NCI-H748 treated with DMSO at 0.1 percent for 48 hours (cell line): ENCODE results near the gene KCNMA1.
A peak's percentile ranks its signal among the peaks of the same experiment; 100 is the strongest.

ENCODE experiments used
- DNase-seq: peaks from one replicate; lab custom pipeline; 2025; lab: John Stamatoyannopoulos, UW

The KCNMA1 gene

DNA sequence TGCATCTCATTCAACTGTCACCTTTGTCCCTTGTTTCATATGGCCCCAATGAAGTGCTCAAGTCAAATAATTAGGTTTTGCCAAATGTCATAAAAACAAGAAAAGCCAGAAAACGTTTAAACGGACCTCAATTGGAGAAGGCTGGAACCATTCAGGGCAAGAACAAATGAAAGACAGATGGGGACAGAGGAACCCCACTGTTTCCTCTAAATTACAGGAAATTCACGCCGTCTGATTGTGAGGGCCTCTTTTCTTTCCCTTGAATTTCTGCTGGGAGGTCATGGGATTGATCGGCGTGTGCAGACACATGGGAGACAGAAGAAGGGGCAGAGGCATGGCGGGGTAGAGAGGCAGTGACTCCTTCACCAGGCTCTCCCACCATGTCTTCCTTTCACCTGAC is 656.4 kb downstream of the KCNMA1 start:
- DNase-seq, result peak; percentile 9

GRCh38 chr10:76977901-76978300 is 659.7 kb downstream of the KCNMA1 start:
- no peak for DNase-seq

DNA sequence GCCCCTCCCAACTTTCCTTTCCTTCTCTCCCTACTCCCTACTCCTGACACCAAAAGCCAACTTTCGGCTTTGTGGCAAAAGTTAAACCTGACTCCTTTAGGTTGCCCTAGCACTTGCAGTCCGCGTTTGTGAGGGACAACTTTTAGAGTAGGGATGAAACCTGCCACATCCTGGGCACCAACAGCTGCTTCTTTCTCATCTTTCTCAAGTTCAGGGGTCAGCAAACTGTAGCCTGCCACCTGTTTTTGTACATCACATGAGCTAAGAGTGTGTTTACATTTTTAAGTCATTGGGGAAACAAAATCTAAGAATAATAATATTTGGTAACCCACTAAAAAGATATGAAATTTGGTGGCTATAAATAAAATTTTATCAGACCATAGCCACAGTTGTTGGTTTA is 660.6 kb downstream of the KCNMA1 start:
- no peak for DNase-seq

- DNase-seq, result no peak
Measured at GRCh38 chr10:76976142-76976541, 661.5 kb downstream of the KCNMA1 start.

- no peak for DNase-seq
Measured at GRCh38 chr10:76975126-76975525, 662.5 kb downstream of the KCNMA1 start.

- DNase-seq, result no peak
Measured at GRCh38 chr10:76974017-76974691, 663.5 kb downstream of the KCNMA1 start.

DNA sequence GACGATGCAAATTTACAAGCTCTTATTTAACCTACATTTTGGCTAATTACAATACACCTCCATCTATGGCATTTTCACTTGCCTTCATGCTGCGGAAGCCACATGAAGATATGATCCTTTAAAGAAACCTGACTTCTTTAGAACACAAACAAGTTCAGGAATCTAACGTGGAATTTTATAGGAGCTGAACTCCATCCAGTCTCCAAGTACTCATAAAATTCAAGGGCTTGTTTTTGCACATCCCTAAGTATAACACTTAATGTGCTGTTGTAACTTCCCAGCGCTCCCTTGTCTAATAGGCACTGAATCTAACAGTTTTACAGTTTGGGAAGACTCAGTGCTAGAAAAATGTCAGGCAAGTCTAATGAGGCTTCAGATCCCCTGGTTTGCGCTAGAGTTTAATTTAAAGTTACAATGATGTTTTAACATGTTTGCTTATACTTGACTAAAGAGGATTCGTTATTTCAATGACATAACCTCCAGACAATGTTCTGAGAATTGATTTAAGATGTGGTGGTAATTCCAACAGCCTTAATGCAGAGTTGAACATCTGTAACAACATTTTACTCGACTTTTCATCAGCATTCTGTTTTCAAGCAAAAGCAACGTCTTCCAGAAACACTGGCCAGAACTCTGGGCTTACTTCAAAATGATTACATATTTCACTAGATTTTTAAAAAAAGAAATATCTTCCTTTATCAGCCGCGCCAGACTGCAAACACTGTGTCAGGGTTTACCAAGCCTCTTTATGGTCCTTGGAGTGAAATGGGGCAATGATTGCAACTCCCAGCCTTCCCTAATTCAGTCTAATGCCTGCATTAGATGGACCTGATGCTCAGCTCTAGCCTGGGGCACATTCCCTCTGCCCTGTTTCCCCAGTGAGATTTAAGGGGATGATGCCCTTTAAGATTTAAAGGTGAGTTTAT is 664.3 kb downstream of the KCNMA1 start:
- DNase-seq, result no peak

GRCh38 chr10:76972541-76972940 is 665.1 kb downstream of the KCNMA1 start:
- no peak for DNase-seq

- no peak for DNase-seq
Measured at GRCh38 chr10:76971547-76972170, 665.9 kb downstream of the KCNMA1 start.

DNA sequence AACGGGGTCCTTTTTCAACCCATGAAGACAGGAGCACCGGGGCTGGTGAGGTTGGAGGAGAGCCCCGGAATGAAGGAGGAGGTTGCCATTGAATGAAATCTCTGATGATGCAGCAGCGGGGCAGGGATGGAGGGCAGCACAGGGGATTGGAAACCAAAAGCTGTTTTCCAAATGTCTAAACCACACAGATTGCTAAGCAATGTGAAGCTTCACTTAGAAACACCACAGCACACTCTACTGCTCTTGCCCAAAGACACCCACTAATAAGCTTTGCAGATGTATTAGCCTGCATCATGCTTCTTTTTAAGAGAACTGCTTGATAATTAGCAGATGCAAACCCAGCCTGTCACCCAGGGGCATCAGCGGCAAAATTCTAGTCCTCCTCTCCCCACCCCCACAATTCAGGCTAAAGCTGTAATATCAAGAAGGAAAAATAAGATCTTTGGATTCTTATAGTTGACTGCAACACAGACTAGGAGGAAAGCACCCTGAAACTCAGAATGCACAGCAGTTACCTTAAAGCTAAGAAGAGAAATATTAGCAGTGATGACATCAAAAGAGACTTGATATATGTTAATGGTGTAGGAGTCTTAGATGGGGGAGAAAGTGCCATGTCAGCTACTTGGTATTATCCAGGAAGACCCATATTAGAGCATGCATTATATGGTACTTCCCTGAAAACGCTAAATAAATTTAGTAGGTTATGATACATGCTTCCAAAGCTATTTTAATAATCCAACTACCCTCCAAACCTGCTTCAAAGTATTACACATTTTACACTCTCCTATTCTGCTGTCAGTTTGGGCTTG is 666.7 kb downstream of the KCNMA1 start:
- no peak for DNase-seq

- no peak for DNase-seq
Measured at GRCh38 chr10:76969366-76969948, 668.2 kb downstream of the KCNMA1 start.

DNA sequence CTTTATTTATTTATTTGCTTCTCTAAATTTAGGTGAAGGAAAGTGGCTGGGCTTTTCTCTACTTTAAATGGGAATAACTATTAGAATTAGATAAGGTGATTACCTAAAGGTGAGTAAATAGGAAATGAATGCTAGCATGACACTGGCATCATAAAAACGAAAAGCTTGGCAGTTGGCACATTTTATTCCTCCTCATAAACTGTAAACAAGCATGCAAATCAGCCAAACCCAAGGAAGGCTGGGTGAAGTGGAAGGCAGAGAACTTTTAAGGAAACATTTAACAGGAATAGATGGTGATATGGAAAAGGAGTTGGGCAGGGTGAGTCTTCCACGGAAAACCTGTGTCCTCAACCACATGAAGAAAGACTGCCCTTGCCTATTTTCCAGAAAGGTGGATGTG is 669.1 kb downstream of the KCNMA1 start:
- no peak for DNase-seq

DNA sequence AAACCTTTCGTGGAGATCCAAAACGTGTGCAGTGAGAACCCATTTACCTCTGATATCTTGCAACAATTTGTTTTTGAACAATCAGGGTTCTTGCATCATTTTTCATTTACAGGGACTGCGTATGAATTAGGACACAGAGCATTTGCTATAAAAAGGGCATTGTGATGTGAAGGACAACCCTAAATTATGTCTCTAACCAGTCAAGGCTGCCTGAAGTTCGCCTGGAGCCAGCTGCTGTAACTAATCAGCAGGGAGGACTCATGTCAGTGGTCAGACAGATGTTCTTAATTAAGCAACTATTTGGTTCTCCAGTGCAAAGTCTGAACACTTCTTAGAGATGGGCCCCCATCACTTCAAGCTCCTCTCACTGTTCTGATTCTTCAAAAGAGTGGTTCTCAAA is 674.8 kb downstream of the KCNMA1 start:
- no peak for DNase-seq

DNA sequence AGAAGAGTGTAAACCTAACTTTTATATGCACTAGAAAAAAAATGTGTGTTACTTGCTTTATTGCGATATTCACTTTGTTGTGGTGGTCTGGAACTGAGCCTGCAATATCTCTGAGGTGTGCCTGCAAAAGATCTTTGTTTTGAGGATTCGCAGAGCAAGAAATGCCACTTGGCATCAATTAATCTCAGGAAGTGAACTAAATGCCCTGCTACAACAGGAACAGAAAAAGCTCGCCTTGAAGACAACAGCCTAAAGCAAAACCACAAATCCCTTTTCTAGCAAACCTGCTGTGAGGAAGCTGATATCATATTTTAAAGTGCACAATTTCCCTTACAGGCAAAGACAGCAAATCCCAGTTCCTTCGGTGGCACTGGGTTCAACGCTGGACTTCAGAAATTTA is 675.8 kb downstream of the KCNMA1 start:
- DNase-seq, result no peak

- DNase-seq, result no peak
Measured at GRCh38 chr10:76959111-76959510, 678.5 kb downstream of the KCNMA1 start.

- DNase-seq, result no peak
Measured at GRCh38 chr10:76954838-76955237, 682.8 kb downstream of the KCNMA1 start.

GRCh38 chr10:76950354-76950753 is 687.3 kb downstream of the KCNMA1 start:
- DNase-seq, result no peak

GRCh38 chr10:76946270-76946669 is 691.3 kb downstream of the KCNMA1 start:
- no peak for DNase-seq

DNA sequence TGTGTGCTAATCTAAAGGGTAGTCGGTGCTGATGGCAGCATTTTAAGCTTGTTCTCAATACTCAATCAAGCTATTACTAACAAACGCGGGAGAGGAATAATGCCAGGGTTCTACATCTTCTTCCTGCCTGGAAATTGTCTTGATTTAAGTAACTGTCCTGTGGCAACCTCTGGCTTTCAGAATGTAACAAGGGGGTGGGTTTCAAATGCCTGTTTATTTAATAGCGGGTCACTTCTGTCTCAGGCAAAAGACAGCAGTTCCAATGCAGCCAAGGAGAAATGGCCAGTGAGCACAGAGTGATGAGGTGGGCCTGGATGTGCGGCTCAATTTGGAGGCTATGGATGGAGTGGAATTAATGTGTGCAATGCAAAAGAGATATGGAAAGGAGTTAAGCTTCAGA is 692.4 kb downstream of the KCNMA1 start:
- DNase-seq, result no peak

DNA sequence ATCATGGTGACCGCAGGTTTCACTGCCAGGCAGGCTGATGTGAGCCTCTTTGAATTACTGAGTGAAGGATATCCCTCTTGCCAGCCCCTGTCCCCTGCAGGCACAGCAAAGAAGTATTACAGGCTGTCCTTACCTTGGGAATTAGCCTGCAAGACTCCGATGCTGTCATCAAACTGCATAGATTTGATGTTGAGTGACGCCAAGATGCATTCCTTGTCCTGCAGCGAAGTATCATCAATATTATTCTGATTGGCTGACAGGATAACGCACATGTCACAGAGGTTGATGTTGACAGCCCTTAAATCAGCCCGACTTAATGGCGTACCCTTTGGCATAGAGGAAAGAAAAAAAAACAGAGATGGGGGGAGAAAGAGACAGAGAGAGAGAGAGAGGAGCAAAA is 693.0 kb downstream of the KCNMA1 start:
- DNase-seq, result no peak

DNA sequence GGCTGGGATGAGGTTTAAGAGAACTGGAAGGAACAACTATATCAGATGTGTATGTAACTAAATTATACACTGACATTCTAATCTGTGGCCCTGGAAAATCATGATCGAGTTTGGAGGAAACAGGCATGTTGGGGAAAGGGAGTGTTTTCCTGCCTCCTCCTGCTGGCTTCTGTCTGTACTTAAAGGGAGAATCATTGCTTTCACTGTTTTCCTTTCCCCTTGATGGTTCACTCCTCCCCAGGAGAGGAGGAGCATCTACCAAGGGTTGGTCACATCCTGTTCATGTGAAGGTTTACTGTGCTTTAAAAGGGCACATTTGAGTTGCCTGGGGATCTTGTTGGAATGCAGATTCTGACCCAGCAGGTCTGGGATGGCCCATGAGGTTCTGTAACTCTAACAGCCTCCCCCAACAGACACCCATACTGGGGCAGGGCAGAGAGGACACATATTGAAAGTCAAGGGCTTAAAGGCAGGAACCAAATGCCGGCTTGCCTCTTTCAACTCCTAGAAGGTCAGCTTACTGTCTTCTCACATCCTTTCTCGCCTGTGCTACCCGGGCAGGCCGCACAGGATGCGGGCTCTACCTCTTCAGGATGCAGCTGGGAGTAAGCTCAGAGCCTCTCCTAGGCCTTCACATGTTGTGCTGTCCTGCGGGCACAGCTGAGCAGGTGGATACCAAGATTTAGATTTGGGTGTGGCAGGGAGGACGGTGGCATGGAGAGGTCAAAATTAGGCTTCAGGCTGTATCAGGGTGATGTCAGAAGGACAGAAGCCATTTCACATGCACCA is 694.8 kb downstream of the KCNMA1 start:
- no peak for DNase-seq
